Stimulated activated CD8-positive, alpha-beta memory T cell treated with anti-CD3 and anti-CD28 coated beads, Interleukin-12 subunit alpha, Interleukin-12 subunit beta, amount 100 ng/mL, for 1 hour (primary cell): ENCODE results near the gene SIDT1.
"Not testable (repeated sequence)": the region's sequence is repeated elsewhere in the genome, so short reads cannot be mapped to it uniquely, and the experiment has no call there.

Source experiments
- DNase-seq: peaks from one replicate; pipeline ENCODE4 v3.0.0-alpha.2; 2020; ENCODE audit warnings: low read depth

Gene SIDT1

DNA sequence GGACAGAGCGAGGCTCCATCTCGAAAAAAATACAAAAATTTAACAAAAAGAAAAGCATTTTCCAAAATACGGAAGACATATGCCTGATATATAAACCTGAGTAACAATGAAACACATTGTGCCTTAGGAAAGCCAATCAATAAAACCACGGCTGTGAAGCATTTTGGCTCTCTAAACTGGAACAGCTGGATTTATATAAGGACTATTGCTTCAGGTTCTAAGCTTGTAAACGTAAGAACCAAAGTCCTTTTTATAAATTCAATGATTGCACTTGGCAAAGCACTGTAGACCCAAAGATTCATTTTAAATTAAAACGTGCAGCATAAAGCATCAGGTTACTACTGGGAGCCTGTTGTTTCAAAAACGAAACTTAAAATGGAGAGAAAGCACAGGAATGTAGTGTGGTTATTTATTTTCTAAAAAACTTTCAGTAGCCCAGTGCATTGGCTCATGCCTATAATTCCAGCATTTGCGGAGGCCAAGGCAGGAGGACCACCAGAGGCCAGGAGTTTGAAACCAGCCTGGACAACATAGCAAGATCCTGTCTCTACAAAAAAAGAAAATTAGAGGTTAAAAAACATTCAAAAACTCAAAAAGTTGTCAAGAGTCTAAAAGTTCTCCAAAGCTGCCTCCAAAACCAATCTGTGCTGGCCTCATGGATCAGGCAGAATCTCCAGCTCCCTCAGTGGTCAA is 102.6 kb downstream of the SIDT1 start:
- DNase-seq: no peak

DNA sequence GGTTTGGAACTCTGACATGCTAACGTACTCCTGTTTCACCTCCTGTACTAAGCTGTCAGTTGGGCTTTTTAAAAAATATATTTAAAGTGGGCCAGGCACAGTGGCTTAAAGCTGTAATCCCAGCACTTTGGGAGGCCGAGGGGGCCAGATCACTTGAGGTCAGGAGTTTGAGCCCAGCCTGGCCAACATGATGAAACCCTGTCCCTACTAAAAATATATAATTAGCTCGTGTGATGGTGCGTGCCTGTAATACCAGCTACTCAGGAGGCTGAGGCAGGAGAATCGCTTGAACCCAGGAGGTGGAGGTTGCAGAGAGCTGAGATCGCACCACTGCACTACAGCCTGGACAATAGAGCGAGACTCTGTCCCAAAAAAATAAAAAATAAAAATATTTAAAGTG is 103.7 kb downstream of the SIDT1 start:
- not testable (repeated sequence) for DNase-seq

DNA sequence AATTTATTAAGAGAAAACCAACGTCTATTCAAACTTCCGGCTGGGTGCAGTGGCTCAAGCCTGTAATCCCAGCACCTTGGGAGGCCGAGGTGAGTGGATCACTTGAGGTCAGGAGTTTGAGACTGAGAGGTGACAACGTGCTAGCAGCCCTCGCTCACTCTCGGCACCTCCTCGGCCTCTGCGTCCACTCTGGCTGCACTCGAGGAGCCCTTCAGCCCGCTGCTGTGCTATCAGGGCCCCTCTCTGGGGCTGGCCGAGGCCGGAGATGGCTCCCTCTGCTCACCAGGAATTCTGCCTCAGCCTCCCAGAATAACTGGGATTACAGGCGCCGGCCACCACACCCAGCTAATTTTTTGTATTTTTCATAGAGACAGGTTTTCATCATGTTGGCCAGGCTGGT is 105.4 kb downstream of the SIDT1 start:
- DNase-seq: no peak

DNA sequence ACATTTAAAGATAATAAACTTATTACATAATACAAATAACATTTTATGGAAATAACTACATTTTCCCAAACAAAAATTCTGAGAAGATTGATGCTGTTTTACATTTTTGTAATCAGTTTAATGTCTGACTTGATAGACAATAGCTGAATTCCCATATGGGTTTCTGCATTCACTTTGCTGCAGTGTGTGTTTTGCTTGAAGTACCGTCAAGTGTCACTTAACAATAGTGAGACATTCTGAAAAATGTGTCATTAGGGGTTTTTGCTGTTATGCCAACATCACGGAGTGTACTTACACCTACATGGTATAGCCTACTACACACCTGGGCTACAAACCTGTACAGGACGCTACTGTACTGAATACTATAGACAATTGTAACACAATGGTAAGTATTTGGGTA is 106.6 kb downstream of the SIDT1 start:
- no peak for DNase-seq

- no peak for DNase-seq
Measured at GRCh38 chr3:113643583-113643982, 111.2 kb downstream of the SIDT1 start.

GRCh38 chr3:113648524-113648923 is 116.2 kb downstream of the SIDT1 start:
- no peak for DNase-seq

DNA sequence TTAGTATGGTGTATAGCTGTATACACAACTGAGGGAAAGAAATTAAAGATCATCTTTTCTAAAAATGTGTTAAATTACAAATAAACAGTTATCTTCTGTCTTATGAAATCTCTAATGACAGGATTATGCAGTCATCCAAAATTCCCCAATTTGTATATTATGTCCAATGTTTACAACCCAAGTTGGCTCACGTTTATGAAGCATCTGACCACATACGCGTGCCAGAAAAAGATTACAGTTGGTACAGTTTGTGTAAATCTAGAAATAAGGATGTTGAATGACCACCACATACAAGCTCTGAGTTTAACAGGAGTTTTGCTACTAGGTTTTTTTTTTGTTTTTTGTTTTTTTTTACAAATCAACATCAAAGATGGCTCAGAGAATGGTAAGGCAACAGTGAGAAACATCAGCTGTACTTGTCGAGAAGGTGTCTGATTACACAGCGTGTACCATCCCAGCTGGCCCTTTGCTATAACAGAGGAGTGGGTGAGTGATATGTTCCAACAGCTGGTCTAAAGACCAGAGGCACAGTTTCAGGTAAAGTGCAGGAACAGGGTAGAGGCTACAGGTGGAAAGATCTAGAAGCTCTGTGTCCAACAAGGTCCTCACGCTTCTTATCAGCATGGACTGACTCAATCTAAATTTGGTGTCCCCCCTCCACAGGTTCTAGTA is 117.0 kb downstream of the SIDT1 start:
- no peak for DNase-seq

GRCh38 chr3:113654310-113654709 is 122.0 kb downstream of the SIDT1 start:
- DNase-seq: no peak

DNA sequence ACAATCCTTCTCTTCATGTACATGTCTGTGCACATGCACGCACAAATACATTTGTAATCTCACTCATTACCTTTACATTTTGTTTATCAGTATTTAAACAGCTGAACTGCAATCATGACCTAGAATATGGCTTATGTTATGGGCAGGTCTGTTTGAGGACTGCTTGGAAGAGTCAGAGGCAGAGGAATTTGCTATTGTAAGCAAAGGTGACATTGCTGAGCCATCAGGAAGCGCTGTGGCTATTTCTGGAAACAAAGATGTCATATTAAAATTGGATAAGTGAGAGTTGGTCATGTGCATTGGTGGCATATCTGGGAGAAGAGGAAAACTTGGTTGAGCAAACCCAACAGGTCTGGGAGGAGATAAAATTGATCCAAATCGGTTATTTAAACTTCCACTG is 122.5 kb downstream of the SIDT1 start:
- no peak for DNase-seq

DNA sequence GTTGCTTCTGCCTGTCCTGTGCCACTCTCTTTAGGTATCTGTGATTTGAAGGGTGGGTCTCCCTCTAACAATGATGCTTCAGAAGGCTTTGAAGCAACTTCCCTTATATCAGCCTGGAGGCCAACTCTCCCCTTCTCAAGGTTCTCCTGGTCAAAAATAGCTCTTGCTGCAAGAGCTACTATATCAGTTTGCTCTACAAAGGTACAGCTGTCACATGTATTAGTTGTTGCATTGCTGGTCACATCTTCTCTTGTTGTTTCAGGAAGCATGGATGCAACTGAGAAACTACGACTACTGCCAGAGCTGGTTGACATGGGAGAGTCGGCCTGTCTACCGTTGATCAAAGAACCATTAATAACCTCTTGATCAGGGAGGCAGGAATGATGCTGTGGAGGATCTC is 125.8 kb downstream of the SIDT1 start:
- no peak for DNase-seq

- no peak for DNase-seq
Measured at GRCh38 chr3:113659101-113659541, 126.8 kb downstream of the SIDT1 start.

GRCh38 chr3:113659996-113660395 is 127.6 kb downstream of the SIDT1 start:
- DNase-seq: no peak

DNA sequence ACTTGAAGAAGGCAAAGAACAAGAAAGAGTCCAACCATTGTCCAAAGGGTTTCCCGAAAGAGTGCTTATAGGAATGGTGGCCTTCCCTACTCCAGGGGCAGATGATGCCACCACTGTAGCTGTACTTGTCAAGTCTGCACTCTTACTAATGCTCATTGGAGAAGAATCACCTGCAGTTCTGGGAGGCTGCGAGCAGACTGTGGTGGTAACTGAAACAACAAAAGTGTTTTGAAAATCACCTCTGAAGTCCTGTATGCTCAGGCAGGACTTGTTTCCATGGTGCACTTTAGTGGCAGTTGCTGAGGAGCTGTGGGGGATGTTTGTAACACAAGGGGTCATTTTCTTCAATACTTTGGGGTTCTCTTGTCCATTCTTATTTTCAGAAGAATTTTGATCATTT is 128.1 kb downstream of the SIDT1 start:
- DNase-seq: no peak

- DNase-seq: no peak
Measured at GRCh38 chr3:113660896-113661295, 128.5 kb downstream of the SIDT1 start.

GRCh38 chr3:113662824-113663223 is 130.5 kb downstream of the SIDT1 start:
- DNase-seq: no peak

DNA sequence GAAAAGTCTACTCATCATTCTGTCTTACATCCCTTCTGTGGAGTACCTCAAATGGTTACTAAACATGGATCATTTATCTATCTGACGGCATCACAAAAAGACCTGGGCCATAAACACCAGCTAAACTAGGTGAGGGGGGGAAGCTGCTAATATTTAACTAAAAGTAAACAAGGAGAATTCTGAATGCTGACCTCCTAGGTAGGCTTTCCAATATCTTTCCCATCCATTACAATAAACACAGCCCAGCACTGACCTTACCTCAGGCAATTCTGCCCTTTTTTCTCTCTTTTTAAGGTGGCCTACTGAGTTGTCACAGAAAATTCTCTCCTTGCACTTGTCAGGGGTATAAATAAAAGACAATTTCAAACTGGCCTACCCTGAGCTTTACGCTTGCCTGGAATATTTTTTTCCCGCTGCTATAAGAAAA is 131.0 kb downstream of the SIDT1 start:
- DNase-seq: no peak

- no peak for DNase-seq
Measured at GRCh38 chr3:113663761-113664160, 131.4 kb downstream of the SIDT1 start.

GRCh38 chr3:113664523-113665094 is 132.3 kb downstream of the SIDT1 start:
- no peak for DNase-seq

DNA sequence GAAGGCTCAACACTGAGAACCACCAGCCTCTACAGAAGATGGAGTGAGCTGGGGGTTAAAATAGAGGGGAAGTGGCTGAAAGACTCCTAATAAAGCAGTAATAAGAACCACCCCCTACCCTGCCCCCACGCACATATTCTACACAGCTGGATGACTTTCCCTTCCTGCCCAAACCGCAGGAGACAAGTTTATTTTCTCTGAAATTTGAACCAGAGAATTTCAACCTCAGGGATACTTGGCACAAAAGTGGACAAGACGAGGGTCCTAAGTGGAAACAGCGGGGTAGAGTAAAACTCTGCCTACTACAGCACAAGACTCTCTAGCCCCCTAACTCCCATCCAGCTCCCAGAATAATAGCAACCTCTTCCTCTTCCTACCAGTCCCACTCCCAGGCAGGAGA is 135.7 kb downstream of the SIDT1 start:
- no peak for DNase-seq

- DNase-seq: no peak
Measured at GRCh38 chr3:113673593-113673992, 141.2 kb downstream of the SIDT1 start.

GRCh38 chr3:113676261-113676660 is 143.9 kb downstream of the SIDT1 start:
- no peak for DNase-seq

DNA sequence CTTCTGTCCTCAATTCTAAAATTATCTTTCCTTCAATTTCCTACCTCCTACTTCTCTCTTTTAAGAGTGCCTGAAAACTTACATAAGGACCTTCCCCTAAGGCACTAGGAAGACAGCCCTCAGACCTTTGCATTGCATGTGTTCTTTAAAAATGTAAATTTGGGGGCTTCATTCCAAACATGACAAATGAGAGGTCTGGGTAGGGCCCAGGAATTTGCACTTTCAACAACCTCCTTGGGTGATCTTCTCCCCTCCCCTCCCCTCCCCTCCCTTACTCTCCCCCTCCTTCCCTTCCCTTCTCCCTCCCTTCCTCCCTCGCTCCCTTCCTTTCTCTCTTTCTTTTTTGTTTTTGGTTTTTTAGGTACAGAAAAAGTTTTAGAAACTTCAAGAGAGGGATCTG is 145.4 kb downstream of the SIDT1 start:
- DNase-seq: no peak

- DNase-seq: no peak
Measured at GRCh38 chr3:113678773-113679172, 146.4 kb downstream of the SIDT1 start.
